HepG2 (cell line): ENCODE data around the gene PSPH. TPM values are rescaled to one million over a fixed set of nuclear protein-coding genes. Genes with fewer than 3 reads are reported as not detected.

Experiments used
- ATAC-seq: fragments of 200-7000 bp; cut with Tn5 transposase; 3 replicates; pipeline ENCODE4 v1.9.1; 2020; ENCODE audit warnings: mild to moderate bottlenecking, moderate library complexity
- BruUV-seq: library from RNA; stranded (reverse); fragments of 400-500 nt; replicated peaks from 2 replicates; lab custom pipeline; 2021; lab: Mats Ljungman, UMichigan
- CTCF ChIA-PET: fragments of 300-600 bp; formaldehyde crosslinking; extraction: SDS; loops from one replicate; lab custom pipeline; 2021; ENCODE audit warnings: low total read pairs, inconsistent platforms, low intra/inter-chr PET ratio; lab: Yijun Ruan, JAX
- POLR2A ChIA-PET: fragments of 350-600 bp; sonication (Branson Sonifier 250); formaldehyde crosslinking; loops from one replicate; lab custom pipeline; 2020; ENCODE audit warnings: antibody characterized with exemption, inconsistent platforms; lab: Yijun Ruan, JAX
- DNase-seq: peaks from one replicate; pipeline ENCODE4 v3.0.0-alpha.2; 2015; ENCODE audit warnings: low spot score
- FAIRE-seq: peaks from 3 replicates; lab custom pipeline; 2011; peaks lifted over from hg19 to GRCh38; lab: Jason Lieb, UNC
- H2AFZ ChIP-seq: one replicate; pipeline ENCODE4 v1.6.1; 2011; ENCODE audit warnings: low read length, inconsistent platforms
- H3K27ac ChIP-seq: fragments of 300-600 bp; 3 replicates; pipeline ENCODE4 v1.8.0; 2011; ENCODE audit warnings: mixed run types, mild to moderate bottlenecking, mixed read lengths, low read length, inconsistent platforms; ENCODE audit not compliant: insufficient read depth; ENCODE audit errors: extremely low read length
- H3K27me3 ChIP-seq, 2 experiments: fragments of 200-600 bp in 1 of 2; 2 replicates in 1 of 2; 3 replicates in 1 of 2; pipeline versions ENCODE4 v1.6.0 to v1.8.0; 2011; ENCODE audit warnings: low read length in 2 of 2, mild to moderate bottlenecking in 2 of 2, moderate library complexity in 2 of 2, inconsistent platforms in 1 of 2; ENCODE audit not compliant: insufficient read depth in 2 of 2, control insufficient read depth in 1 of 2
- H3K36me3 ChIP-seq, 2 experiments: fragments of 200-600 bp in 1 of 2; replicated peaks in 1 of 2; 2 replicates in 1 of 2; 3 replicates in 1 of 2; pipeline versions ENCODE4 v1.5.1 to v1.8.0; 2011; ENCODE audit warnings: low read length in 2 of 2, inconsistent platforms in 1 of 2; ENCODE audit not compliant: insufficient read depth in 2 of 2, control insufficient read depth in 1 of 2
- H3K4me1 ChIP-seq: 2 replicates; pipeline ENCODE4 v1.5.1; 2012; ENCODE audit warnings: low read length, inconsistent platforms; ENCODE audit not compliant: insufficient read depth
- H3K4me2 ChIP-seq: 2 replicates; pipeline ENCODE4 v1.6.0; 2011; ENCODE audit warnings: low read depth, low read length, inconsistent platforms
- H3K4me3 ChIP-seq, 3 experiments: fragments of 200-600 bp in 1 of 3; sonication (generic), shearing (Covaris generic) in 1 of 3; replicated peaks in 1 of 3; 2 replicates each; pipeline ENCODE4 v1.5.1; 2011 to 2016; ENCODE audit warnings: low read length in 3 of 3, inconsistent platforms in 2 of 3, low read depth in 2 of 3, mild to moderate bottlenecking in 2 of 3, control low read depth in 1 of 3, mixed read lengths in 1 of 3; ENCODE audit not compliant: insufficient read depth in 1 of 3
- H3K79me2 ChIP-seq: one replicate; pipeline ENCODE4 v1.6.1; 2011; ENCODE audit warnings: low read length, inconsistent platforms; ENCODE audit not compliant: insufficient read depth
- H3K9ac ChIP-seq: 2 replicates; pipeline ENCODE4 v1.6.0; 2011; ENCODE audit warnings: mild to moderate bottlenecking, low read depth, low read length, inconsistent platforms; ENCODE audit not compliant: insufficient read depth
- H3K9me3 ChIP-seq: 2 replicates; pipeline ENCODE4 v1.5.1; 2012; ENCODE audit warnings: mild to moderate bottlenecking, low read length
- H4K20me1 ChIP-seq: 2 replicates; pipeline ENCODE4 v1.6.0; 2011; ENCODE audit warnings: inconsistent platforms, mild to moderate bottlenecking, low read length, moderate library complexity; ENCODE audit not compliant: insufficient read depth
- ARID2 ChIP-seq: sonication (generic); formaldehyde crosslinking; IDR thresholded peaks from 2 replicates; pipeline ENCODE4 v1.8.1; 2022; ENCODE audit warnings: mild to moderate bottlenecking, missing genetic modification reagents, borderline replicate concordance
- CBFB ChIP-seq: sonication (generic); formaldehyde crosslinking; IDR thresholded peaks from 2 replicates; pipeline ENCODE4 v1.4.0; 2020; ENCODE audit warnings: missing genetic modification reagents
- ELF4 ChIP-seq: sonication (generic); formaldehyde crosslinking; IDR thresholded peaks from 2 replicates; pipeline ENCODE4 v1.5.0; 2020; ENCODE audit warnings: missing genetic modification reagents, mild to moderate bottlenecking, moderate library complexity, borderline replicate concordance
- MIER3 ChIP-seq: IDR thresholded peaks from 2 replicates; pipeline ENCODE4 v1.6.1; 2016; ENCODE audit warnings: missing compliant biosample characterization, borderline replicate concordance
- ONECUT2 ChIP-seq: sonication (generic); formaldehyde crosslinking; IDR thresholded peaks from 2 replicates; pipeline ENCODE4 v1.4.0; 2020; ENCODE audit warnings: missing genetic modification reagents
- ZFP36 ChIP-seq: fragments of 150-350 bp; IDR thresholded peaks from 2 replicates; pipeline ENCODE4 v1.6.1; 2018; ENCODE audit warnings: borderline replicate concordance, low read length, low read depth; ENCODE audit not compliant: partially characterized antibody
- ZNF225 ChIP-seq: sonication (generic); formaldehyde crosslinking; IDR thresholded peaks from 2 replicates; pipeline ENCODE4 v1.4.0; 2020; ENCODE audit warnings: mild to moderate bottlenecking, missing genetic modification reagents
- ZNF530 ChIP-seq: sonication (generic); formaldehyde crosslinking; IDR thresholded peaks from 2 replicates; pipeline ENCODE4 v1.5.0; 2020; ENCODE audit warnings: low read depth, mild to moderate bottlenecking, missing genetic modification reagents
- ZNF567 ChIP-seq: sonication (generic); formaldehyde crosslinking; IDR thresholded peaks from 2 replicates; pipeline ENCODE4 v1.8.1; 2023; ENCODE audit warnings: mild to moderate bottlenecking, missing genetic modification reagents, borderline replicate concordance
- ZNF841 ChIP-seq: sonication (generic); formaldehyde crosslinking; IDR thresholded peaks from 2 replicates; pipeline ENCODE4 v1.8.1; 2023; ENCODE audit warnings: missing genetic modification reagents, borderline replicate concordance
- ZSCAN21 ChIP-seq: sonication (generic); formaldehyde crosslinking; IDR thresholded peaks from 2 replicates; pipeline ENCODE4 v1.8.0; 2022; ENCODE audit warnings: mild to moderate bottlenecking, missing genetic modification reagents, moderate library complexity, borderline replicate concordance
- WGBS: methylation state at CpG from one replicate; pipeline ENCODE4 v1.1.6; 2017; ENCODE audit warnings: low lambda C conversion rate; 5-methylcytosine and 5-hydroxymethylcytosine counted together
- in situ Hi-C: cut with HindIII; loops from 2 replicates; pipeline ENCODE4 v1.10.0; 2017; ENCODE audit warnings: low pct_unique_long_range_greater_than_20kb; ENCODE audit not compliant: extremely low pct_ligation_motif_present
- intact Hi-C: fragments of 100-400 bp; cut with micrococcal nuclease; formaldehyde crosslinking; loops from one replicate; pipeline ENCODE4 v1.10.0; 2022; ENCODE audit not compliant: unreplicated experiment
- polyA plus RNA-seq, 8 experiments: library from polyadenylated mRNA; depleted of rRNA in 3 of 8; stranded (reverse) in 7 of 8; unstranded in 1 of 8; fragments of >200 nt; fragmentation: Illumina TruSeq in 4 of 8; extraction: Trizol in 4 of 8; gene quantifications; 2 replicates each; pipeline versions ENCODE4 v1.2.1 to v1.2.3, GENCODE V29; 2011 to 2016; ENCODE audit warnings: low read depth in 4 of 8, missing spikeins in 1 of 8, mixed read lengths in 1 of 8; ENCODE audit not compliant: insufficient read depth in 1 of 8
- total RNA-seq, 5 experiments: library from RNA; depleted of rRNA; stranded (reverse); fragments of >200 nt; fragmentation: Illumina TruSeq; extraction: Trizol; gene quantifications; 2 replicates each; pipeline ENCODE4 v1.2.3, GENCODE V29; 2016; ENCODE audit warnings: low read depth in 1 of 5
- TF ChIP-seq, protein P1 (sequence below): sonication (generic); formaldehyde crosslinking; IDR thresholded peaks from 2 replicates; pipeline ENCODE4 v1.4.0; 2020; ENCODE audit warnings: missing genetic modification reagents

The PSPH gene
- total and polyA plus RNA-seq, 2 of the 13 experiments (the other 11 are each of a cell fraction or from before 2014, with no cell fraction given), result 85.5 to 124 TPM

DNA sequence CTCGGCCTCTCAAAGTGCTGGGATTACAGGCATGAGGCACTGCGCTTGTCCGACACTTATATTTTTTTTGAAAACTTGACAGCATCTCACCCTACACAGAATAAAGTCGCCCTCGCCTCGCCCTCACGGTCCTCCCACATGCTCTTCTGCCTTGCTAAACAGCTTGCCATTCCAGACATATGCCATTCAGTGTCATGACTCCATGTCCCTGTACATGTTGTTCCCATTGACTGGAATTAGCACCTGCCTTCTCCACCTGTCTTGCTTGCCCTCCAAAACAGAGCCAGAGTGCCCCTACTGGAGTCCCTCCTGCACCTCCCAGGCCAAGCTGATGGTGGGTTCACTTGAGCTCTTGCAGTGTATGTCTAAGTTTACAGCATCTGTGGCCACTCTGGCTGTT lies 80.7 kb downstream of the PSPH start:
- no TSS peak for BruUV-seq
- ChIA-PET POLR2A (no interaction called here), CTCF (no interaction called here)
- peaks cover 2 to 12% of the 10 kb centered on the region in 2 experiments; a peak in 1 of 5 replicates for H3K36me3 ChIP-seq
- H3K9me3 ChIP-seq, result no peaks in the 10 kb centered on the region
- no peak for ATAC-seq
- H3K4me2 ChIP-seq, result no peak overlapping the region
- intact Hi-C loops, result no loop called here
- no peak for DNase-seq
- H3K79me2 ChIP-seq, result peaks cover 32% of the 10 kb centered on the region
- no peak for FAIRE-seq
- H3K4me1 ChIP-seq, result peaks cover 18% of the 10 kb centered on the region
- no peak overlapping the region for H3K9ac ChIP-seq
- no peak overlapping the region for H3K27ac ChIP-seq
- H3K27me3 ChIP-seq, result no peaks in the 10 kb centered on the region; a peak in 1 of 5 replicates
- H4K20me1 ChIP-seq, result no peaks in the 10 kb centered on the region; the same call in 1 of the 2 replicates
- no peak overlapping the region for H3K4me3 ChIP-seq
- TF ChIP-seq CBFB (CRISPR knock-in tag) (no peak), ONECUT2 (CRISPR knock-in tag) (no peak), MIER3 (CRISPR knock-in tag) (no peak), ZFP36 (no peak), ZNF530 (no peak)
- no peak overlapping the region for H2AFZ ChIP-seq
- in situ Hi-C loops, result loop anchor here (25.0 kb wide), 2 partner anchors 208 to 333 kb away; no protein-coding TSS in a partner anchor
- 98% methylated on average over 7 of the region's 7 CpGs for WGBS

DNA sequence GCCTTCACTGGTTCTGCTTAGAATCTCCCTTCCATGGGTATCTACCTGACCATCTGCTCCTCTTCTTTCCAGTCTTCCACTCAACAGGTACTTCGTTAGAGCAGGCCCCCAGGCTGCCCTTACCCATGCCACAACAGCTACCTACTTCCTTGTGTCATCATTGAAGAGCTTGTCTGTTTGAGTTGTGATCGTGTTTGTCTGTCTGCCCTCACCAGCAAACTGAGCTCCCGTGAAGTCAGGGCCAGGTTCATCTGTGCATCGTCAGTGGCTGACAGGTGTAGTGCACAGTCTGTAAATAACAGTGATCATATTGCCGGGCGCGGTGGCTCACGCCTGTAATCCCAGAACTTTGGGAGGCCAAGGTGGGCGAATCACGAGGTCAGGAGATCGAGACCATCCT lies 81.9 kb downstream of the PSPH start:
- Histone ChIP-seq H3K27ac (no peak overlapping the region), H3K36me3 (peaks cover 2 to 12% of the 10 kb centered on the region in 2 experiments; a peak in 1 of 5 replicates), H3K4me2 (no peak overlapping the region), H3K9ac (no peak overlapping the region), H3K4me3 (no peak overlapping the region), H2AFZ (no peak overlapping the region), H3K4me1 (peaks cover 19% of the 10 kb centered on the region), H3K27me3 (no peaks in the 10 kb centered on the region; a peak in 2 of 5 replicates), H4K20me1 (no peaks in the 10 kb centered on the region; the same call in 1 of the 2 replicates), H3K9me3 (no peaks in the 10 kb centered on the region), H3K79me2 (peaks cover 38% of the 10 kb centered on the region)
- FAIRE-seq (no peak), DNase-seq (no peak), ATAC-seq (no peak)
- 92% methylated on average over 11 of the region's 11 CpGs for WGBS
- POLR2A ChIA-PET, result no interaction called here
- intact Hi-C loops, result no loop called here
- in situ Hi-C loops, result loop anchor here (25.0 kb wide), 2 partner anchors 207 to 332 kb away; no protein-coding TSS in a partner anchor
- BruUV-seq, result no TSS peak
- CTCF ChIA-PET, result no interaction called here
- TF ChIP-seq ZSCAN21 (CRISPR knock-in tag), result no peak
- no peak for TF ChIP-seq ARID2
- TF ChIP-seq ELF4 (CRISPR knock-in tag), result no peak
- no peak for TF ChIP-seq ZNF841 (CRISPR knock-in tag)
- no peak for TF ChIP-seq ZNF567 (CRISPR knock-in tag)
- TF ChIP-seq, protein P1, sequence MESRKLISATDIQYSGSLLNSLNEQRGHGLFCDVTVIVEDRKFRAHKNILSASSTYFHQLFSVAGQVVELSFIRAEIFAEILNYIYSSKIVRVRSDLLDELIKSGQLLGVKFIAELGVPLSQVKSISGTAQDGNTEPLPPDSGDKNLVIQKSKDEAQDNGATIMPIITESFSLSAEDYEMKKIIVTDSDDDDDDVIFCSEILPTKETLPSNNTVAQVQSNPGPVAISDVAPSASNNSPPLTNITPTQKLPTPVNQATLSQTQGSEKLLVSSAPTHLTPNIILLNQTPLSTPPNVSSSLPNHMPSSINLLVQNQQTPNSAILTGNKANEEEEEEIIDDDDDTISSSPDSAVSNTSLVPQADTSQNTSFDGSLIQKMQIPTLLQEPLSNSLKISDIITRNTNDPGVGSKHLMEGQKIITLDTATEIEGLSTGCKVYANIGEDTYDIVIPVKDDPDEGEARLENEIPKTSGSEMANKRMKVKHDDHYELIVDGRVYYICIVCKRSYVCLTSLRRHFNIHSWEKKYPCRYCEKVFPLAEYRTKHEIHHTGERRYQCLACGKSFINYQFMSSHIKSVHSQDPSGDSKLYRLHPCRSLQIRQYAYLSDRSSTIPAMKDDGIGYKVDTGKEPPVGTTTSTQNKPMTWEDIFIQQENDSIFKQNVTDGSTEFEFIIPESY (CRISPR knock-in tag), result no peak
- TF ChIP-seq ZNF225 (CRISPR knock-in tag), result no peak
